ENCODE measurements around the gene WDFY2.

GRCh38 chr13:51678420-51678819 is 94.2 kb downstream of the WDFY2 start:
- TF ChIP-seq POLR2A (IDR thresholded peaks at IDR 0.05) (no peak), POLR2AphosphoS5 (IDR thresholded peaks at IDR 0.05) (no peak), CTCF (IDR thresholded peaks at IDR 0.05) (no peak), EP300 (IDR thresholded peaks at IDR 0.05) (no peak)
